Measurements from ENCODE around the gene CELA3B. TPM values are rescaled to one million over a fixed set of nuclear protein-coding genes. Genes with fewer than 3 reads are reported as not detected.
A peak's percentile ranks its signal among the peaks of the same experiment; 100 is the strongest.
"Not testable (repeated sequence)": the region's sequence is repeated elsewhere in the genome, so short reads cannot be mapped to it uniquely, and the experiment has no call there.

The CELA3B gene
- total RNA-seq (2022) (not detected in 2 replicates), Bru-seq, nascent RNA (not detected), BruChase-seq, experiment 1, labeled RNA remaining after a 2-hour chase (percentile 6 among the genes with signal in this experiment), BruChase-seq, experiment 2, labeled RNA remaining after a 6-hour chase (not detected)
- long read RNA-seq = 0 reads

- H3K36me3 ChIP-seq (ENCODE audit: control insufficient read depth, insufficient read depth, low read length); POLR2A ChIA-PET; H3K27me3 ChIP-seq (replicated peaks; ENCODE audit: control insufficient read depth, insufficient read depth, low read length); H3K4me1 ChIP-seq; BruUV-seq (replicated peaks); H3K4me3 ChIP-seq (ENCODE audit: low read depth, low read length); H3K36me3 Mint-ChIP-seq (ENCODE audit: insufficient read depth, unreplicated experiment); H3K4me1 Mint-ChIP-seq (ENCODE audit: low read depth, unreplicated experiment); H3K27ac Mint-ChIP-seq (ENCODE audit: unreplicated experiment); DNase-seq; H3K4me3 Mint-ChIP-seq (ENCODE audit: unreplicated experiment); CTCF ChIA-PET; H3K27me3 Mint-ChIP-seq (ENCODE audit: insufficient read depth, unreplicated experiment); H3K9me3 ChIP-seq; H3K9me3 Mint-ChIP-seq (ENCODE audit: unreplicated experiment); intact Hi-C loops (cut with micrococcal nuclease; ENCODE audit: unreplicated experiment): not testable (repeated sequence)
These were observed at the start of gene CELA3B for GRCh38 chr1:21976703-21977239. CELA3B (plus strand) TSS chr1:21977022; CDS start chr1:21977040, 18 bp downstream.

GRCh38 chr1:21927533-21928237, 49.1 kb upstream of the CELA3B start:
- Mint-ChIP-seq H3K27ac (ENCODE audit: unreplicated experiment) (peak overlapping the region; percentile 95), H3K4me1 (ENCODE audit: low read depth, unreplicated experiment) (peaks cover 50% of the 10 kb centered on the region), H3K4me3 (ENCODE audit: unreplicated experiment) (peak overlapping the region; percentile 49), H3K27me3 (ENCODE audit: insufficient read depth, unreplicated experiment) (no peaks in the 10 kb centered on the region), H3K36me3 (ENCODE audit: insufficient read depth, unreplicated experiment) (peaks cover 69% of the 10 kb centered on the region), H3K9me3 (ENCODE audit: unreplicated experiment) (no peaks in the 10 kb centered on the region)
- TF ChIP-seq CTCF (IDR thresholded peaks at IDR 0.05; ENCODE audit: insufficient read depth in 1 of 2, low read depth in 1 of 2, low read length in 1 of 2, severe bottlenecking in 1 of 2, unreplicated experiment in 1 of 2) = no peak
- DNase-seq = peak; percentile 88 to 94
- H3K4me1 ChIP-seq = peaks cover 96% of the 10 kb centered on the region
- H3K36me3 ChIP-seq (ENCODE audit: control insufficient read depth, insufficient read depth, low read length) = peaks cover 1% of the 10 kb centered on the region; the same call in 1 of the 2 replicates
- POLR2A ChIA-PET = interaction anchor here (0.6 to 1.1 kb wide), 3 partner anchors 9 to 27 kb away, joined by 3 to 5 read pairs (median 3); partner anchors contain the start of gene HSPG2
- CTCF ChIA-PET = no interaction called here
- H3K27me3 ChIP-seq (replicated peaks; ENCODE audit: control insufficient read depth, insufficient read depth, low read length) = no peaks in the 10 kb centered on the region
- intact Hi-C loops (cut with micrococcal nuclease; ENCODE audit: unreplicated experiment) = no loop called here
- H3K4me3 ChIP-seq (ENCODE audit: low read depth, low read length) = no peak overlapping the region
- BruUV-seq (replicated peaks) = TSS peak; percentile 49
- no peaks in the 10 kb centered on the region for H3K9me3 ChIP-seq

- BruUV-seq (replicated peaks) = no TSS peak
- Histone ChIP-seq H3K4me1 (peaks cover 95% of the 10 kb centered on the region), H3K27me3 (replicated peaks; ENCODE audit: control insufficient read depth, insufficient read depth, low read length) (no peaks in the 10 kb centered on the region), H3K9me3 (no peaks in the 10 kb centered on the region), H3K36me3 (ENCODE audit: control insufficient read depth, insufficient read depth, low read length) (peaks cover 4% of the 10 kb centered on the region; the same call in 1 of the 2 replicates), H3K4me3 (ENCODE audit: low read depth, low read length) (no peak overlapping the region)
- ChIA-PET CTCF (no interaction called here), POLR2A (interaction anchor here (1.8 to 2.4 kb wide), 2 partner anchors 8 to 28 kb away, joined by 4 to 17 read pairs; no protein-coding TSS in a partner anchor)
- Mint-ChIP-seq H3K27ac (ENCODE audit: unreplicated experiment) (peak overlapping the region; percentile 63), H3K4me3 (ENCODE audit: unreplicated experiment) (peak overlapping the region; percentile 45), H3K4me1 (ENCODE audit: low read depth, unreplicated experiment) (peaks cover 46% of the 10 kb centered on the region), H3K9me3 (ENCODE audit: unreplicated experiment) (no peaks in the 10 kb centered on the region), H3K36me3 (ENCODE audit: insufficient read depth, unreplicated experiment) (peaks cover 61% of the 10 kb centered on the region), H3K27me3 (ENCODE audit: insufficient read depth, unreplicated experiment) (no peaks in the 10 kb centered on the region)
- intact Hi-C loops (cut with micrococcal nuclease; ENCODE audit: unreplicated experiment) = no loop called here
- no peak for DNase-seq
- no peak for TF ChIP-seq CTCF (IDR thresholded peaks at IDR 0.05; ENCODE audit: insufficient read depth in 1 of 2, low read depth in 1 of 2, low read length in 1 of 2, severe bottlenecking in 1 of 2, unreplicated experiment in 1 of 2)
These were observed 46.7 kb upstream of the CELA3B start for GRCh38 chr1:21930080-21930571.
